Skin epidermis (tissue), 12 donors: Measurements from ENCODE around the gene LTF.
"Not testable (repeated sequence)": the region's sequence is repeated elsewhere in the genome, so short reads cannot be mapped to it uniquely, and the experiment has no call there.

Source experiments
- H3K27ac ChIP-seq, 21 experiments: fragments of 200-600 bp; sonication (generic) in 11 of 21; one replicate each; pipeline ENCODE4 v1.5.0; 2020; ENCODE audit warnings: mild to moderate bottlenecking in 3 of 21, inconsistent platforms in 2 of 21, moderate library complexity in 2 of 21
- H3K4me3 ChIP-seq, 7 experiments: fragments of 200-600 bp; sonication (generic) in 2 of 7; one replicate each; pipeline ENCODE4 v1.5.0; 2020; ENCODE audit warnings: inconsistent platforms in 2 of 7, mild to moderate bottlenecking in 2 of 7, moderate library complexity in 1 of 7

LTF gene

DNA sequence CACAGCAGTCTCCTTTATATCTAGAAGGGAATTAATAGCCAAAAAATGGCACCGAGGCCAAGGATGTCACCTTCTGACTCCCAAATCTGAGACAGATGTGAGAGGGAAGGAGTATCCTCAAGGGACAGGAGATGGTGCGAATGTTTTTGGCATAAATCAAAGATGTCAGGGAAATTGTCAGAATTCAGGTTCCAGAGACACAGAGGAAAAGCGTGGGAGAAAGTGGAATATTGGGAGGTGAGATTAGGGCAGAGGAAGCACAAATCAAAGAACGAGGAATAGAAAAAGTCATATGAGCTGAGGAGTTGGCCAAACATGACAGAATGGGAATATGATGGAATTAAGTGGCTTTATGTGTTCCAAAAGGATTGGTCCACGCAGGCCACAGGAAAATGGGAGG is 63.9 kb downstream of the LTF start:
- no peak overlapping the region for H3K4me3 ChIP-seq
- H3K27ac ChIP-seq = no peak overlapping the region

DNA sequence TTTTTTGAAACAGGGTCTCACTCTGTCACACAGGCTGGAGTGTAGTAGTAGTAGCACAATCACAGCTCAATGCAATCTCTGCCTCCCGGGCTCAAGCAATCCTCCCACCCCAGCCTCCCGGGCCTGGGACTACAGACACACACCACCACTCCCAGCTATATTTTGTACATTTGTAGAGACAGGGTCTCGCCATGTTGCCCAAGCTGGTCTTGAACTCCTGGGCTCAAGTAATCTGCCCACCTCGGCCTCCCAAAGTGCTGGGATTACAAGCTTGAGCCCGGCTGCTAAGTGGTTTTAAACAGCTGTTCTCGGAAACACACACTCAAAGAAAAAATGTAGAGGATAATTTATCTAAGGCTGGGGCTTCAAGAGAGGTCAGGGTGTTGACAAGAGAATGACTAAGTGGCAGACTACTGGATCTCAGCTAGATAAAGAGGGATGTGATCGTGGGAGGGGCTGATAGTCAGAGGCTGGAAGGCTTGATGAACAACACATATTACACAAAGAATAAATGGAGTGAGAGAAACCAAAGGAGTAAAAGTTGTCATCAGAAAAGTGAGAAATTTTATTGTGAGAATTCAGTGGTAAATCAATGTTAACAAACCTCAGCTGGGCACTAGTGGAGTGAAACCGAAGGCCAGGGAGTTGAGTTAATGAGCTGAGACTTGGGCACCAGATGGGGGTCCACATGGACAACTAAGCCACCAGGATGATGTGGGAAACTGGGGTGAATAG is 64.5 kb downstream of the LTF start:
- Histone ChIP-seq H3K4me3 (no peak overlapping the region), H3K27ac (no peak overlapping the region)

DNA sequence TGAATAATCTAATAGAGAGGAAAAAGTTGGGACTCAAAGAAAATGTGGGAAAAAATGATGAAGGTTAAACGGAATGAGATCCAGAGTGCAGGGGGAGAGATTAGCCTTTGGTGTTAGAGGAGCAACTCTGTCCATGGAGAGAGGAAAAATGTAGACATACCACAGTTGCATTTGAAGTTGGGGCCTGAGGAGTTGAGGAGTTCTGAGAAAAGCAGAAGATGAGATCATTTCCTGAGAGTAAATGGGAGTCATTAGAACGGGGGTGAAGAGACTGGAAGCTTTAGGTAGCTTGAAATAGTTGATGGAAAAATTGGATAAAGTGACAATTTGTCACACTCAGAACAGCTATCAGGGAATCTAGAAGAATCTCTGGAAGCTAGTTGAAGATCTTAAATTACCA is 65.1 kb downstream of the LTF start:
- no peak overlapping the region for H3K27ac ChIP-seq
- H3K4me3 ChIP-seq = no peak overlapping the region

DNA sequence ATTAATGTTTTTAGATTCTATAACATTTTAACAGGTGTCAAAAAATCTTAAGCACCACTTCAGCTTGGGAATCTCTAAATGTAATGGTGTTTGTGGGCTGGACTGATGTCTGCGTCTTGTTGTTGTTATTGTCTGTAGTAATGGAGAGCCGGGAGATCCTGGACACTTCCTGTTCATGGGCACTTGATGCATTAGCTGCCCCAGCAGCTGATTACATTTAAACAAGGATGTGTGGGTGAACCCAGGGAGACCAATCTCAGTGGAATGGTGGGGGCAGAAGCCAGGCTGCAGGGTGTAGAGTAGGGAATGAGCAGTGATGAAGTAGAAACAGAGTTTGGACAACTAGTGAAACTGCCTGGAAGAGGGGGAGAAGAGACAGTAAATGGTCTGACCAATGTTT is 65.6 kb downstream of the LTF start:
- H3K27ac ChIP-seq = no peak overlapping the region

DNA sequence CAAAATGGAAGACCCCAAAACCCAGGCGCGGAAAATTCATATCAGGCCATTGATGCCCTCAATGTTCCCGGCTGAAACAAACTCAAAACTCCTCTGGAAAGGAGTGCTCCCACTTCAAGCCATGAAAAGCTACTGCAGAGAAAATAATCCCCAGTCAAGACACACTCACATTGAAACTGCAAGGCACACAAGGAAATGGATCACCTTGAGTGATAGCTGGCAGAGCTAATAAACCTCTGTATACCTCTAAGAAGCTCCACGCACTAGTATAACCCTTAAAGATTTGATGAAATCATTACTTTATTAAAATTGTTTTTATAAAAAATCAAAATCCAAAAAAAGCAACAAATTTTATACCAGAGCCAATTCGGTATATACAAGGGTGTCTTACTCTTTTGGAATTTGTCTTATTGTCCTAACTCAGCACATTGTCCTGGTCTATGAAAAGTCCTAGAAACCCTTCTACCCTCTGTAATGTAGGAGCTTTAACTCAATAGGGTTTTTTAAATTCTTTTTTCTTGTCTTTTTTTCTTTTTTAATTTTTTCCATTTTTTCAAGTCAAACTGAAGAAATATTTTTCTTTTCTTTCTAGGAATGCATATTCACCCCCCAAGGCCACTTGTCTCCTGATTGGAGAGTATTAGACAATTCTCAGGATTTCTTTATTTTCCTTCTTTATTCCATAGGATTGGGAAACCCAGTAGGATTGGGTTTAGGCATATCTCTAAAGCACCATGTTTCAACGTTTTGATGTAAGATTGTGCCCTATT is 66.3 kb downstream of the LTF start:
- no peak overlapping the region for H3K4me3 ChIP-seq
- H3K27ac ChIP-seq = no peak overlapping the region

More for the DNA sequence above, 65.6 kb downstream of the LTF start:
- no peak overlapping the region for H3K4me3 ChIP-seq

DNA sequence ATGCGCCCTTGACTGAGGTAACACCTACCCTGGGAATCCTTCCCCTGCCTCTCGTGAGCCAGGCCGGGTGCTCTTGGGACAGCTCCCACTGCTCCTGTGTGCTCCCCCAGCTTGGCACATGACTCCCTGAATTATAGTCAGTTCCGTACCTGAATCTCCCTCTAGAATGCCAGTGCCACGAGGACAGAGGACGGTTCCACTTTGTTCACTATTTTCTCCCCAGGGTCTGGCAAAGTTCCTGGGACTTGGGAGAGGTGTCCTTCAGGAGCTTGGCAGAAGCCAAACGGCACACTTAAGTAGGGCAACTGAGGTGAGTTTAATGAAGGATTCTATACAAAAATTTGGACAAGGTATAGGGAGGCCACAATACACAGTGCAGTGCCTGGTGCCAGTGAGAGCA is 67.6 kb downstream of the LTF start:
- peak overlapping the region in 2 of 21 experiments; percentile 6 to 12 for H3K27ac ChIP-seq

DNA sequence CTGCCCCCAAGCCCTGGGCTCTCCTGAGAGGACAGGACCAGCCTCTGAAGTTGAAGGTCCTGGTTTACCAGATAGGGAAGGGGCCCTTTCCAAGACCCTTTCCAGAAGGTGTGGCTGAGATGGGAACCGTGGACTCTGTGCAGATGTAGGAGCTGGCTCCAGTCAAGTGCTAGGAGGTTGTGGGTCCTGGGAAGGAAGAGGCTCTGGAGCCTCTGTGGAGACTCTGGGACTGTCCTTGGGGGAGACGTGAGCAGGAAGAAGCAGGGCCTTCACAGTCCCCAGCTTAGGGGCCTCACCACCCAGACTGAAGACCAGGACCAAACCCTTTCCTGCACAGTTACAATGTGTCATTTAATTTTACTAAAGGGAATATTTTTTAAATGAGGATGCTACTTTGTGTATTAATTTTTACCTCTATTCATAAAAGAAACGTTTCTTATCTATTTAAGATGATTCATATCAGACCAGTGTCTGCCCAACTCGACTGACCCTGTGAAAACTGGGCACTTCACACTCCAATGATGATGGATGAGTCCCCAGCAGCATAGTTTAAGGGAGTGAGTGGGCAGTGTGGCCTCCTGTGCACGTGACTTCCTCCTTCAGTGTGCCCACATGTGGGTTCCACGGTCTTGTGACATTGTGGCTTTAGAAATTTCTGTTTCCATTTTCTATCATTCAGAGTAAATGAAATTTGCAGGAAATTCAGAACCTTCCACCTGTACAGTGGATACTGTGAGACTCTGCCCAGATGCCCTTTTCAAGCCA is 68.8 kb downstream of the LTF start:
- no peak overlapping the region for H3K4me3 ChIP-seq

More for the DNA sequence above, 67.6 kb downstream of the LTF start:
- no peak overlapping the region for H3K4me3 ChIP-seq

DNA sequence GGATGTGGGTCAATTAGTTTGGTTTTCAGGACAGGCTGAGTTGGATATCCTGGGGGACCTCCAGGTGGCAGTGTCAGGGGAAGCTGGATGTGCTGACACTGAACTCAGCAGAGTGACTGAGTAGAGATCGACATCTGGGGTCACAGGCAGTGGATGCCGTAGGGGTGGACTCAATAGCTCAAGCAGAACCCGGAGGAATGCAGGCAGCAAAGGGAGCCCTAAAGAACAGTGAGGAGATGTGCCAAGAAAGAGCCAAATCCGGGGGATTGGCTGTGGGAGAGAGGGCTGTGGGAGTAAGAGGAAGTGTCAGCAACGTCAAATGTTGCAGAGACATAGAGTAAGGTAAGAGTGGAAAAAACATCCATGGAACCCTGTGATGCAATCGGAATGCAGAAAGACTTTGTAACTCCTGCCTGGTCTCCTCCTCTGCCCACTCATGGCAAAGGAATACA is 69.5 kb downstream of the LTF start:
- H3K4me3 ChIP-seq = no peak overlapping the region
- H3K27ac ChIP-seq = no peak overlapping the region

More for the DNA sequence above, 68.8 kb downstream of the LTF start:
- H3K27ac ChIP-seq = peak overlapping the region in 7 of 21 experiments; percentile 6 to 42 (median 21)

DNA sequence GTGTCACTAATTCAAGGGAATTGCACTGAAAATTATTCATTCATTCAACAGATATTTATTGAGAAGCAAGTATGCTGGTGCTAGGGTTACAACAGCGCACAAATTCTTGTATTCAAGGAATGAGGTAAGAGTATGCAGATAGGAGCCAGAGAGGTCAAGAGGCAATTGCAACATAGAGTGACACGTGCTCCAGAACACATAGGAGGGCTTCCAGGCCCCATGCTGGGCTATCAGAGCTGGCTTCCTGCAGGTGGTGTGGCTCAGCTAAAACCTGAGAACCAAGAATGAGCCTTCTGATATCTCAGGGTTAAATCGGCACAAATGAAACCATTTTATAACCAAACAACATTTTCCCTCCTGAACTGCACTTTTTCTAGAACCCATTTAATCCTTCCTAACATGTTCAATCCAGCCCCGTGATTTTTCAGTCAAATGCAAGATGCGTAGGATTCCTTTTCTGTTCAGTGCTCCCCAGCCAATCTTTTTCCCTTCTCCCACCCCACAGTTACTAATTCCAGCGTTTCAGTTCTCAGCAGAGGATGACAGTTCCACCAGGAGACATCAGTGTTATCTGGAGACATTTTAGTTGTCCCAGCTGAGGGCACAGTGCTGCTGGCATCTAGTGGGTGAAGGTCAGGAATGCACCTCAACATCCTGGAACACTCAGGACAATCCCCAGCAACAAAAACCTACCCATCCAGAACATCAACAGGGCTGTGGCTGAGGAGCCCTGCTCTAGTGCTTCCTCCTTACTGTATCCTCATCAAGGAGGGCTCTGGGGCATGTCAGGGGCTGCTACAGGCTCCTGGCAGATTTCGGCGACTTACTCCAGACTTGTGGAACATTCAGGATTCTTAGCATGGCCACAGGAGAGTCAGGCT is 70.9 kb downstream of the LTF start:
- no peak overlapping the region for H3K4me3 ChIP-seq
- no peak overlapping the region for H3K27ac ChIP-seq

DNA sequence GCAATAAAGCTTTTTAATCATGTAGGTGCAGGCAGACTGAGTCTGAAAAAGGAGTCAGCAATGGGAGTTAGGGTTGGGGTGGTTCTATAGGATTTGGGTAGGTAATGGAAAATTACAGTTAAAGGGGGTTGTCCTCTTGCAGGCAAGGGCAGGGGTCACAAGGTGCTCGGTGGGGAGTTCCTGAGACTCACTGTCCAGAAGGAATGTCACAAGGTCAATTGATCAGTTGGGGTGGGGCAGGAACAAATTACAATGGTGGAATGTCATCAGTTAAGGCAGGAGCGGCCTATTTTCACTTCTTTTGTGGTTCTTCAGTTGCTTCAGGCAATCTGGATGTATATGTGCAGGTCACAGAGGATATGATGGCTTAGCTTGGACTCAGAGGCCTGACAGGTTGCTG is 71.7 kb downstream of the LTF start:
- no peak overlapping the region for H3K4me3 ChIP-seq
- H3K27ac ChIP-seq = no peak overlapping the region

DNA sequence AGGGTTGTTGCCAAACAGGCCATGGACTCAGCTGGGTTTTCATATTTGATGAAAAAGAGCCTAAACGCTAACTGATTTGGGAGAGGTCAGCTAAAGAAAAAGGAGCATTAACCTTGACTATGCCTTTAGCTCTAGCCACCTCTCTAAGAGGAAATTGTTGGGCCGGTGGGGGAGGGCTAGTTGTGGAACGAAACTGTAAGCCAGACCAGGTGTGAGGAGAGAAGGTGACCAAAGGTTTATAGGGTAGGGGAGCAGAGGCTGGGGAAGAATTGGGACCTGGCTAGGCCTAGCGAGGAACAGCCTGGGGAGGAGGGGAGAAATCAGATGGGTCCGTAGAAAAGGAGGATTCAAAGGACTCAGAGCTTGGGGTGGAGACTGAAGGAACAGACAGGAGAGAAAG is 73.2 kb downstream of the LTF start:
- H3K4me3 ChIP-seq, H3K27ac ChIP-seq: not testable (repeated sequence)

DNA sequence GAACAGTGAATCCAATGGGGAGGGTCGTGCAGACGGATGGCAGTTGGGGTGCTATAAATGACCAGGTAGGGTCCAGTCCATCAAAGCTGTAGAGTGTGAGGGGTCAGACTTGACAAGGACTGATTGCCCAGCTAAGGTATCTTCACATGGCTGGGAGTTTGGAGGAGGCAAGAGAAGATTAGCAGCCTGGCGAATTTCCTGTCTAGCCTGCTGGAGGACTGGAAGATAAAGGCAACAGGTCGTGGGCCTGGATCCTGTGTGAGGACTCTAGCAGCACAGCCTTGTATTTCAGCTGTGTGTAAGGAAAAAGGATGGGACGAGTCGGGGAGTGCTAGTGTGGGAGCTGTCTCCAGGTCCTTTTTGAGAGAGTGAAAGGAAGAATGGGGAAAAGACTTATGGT is 75.4 kb downstream of the LTF start:
- Histone ChIP-seq H3K4me3 (no peak overlapping the region), H3K27ac (no peak overlapping the region)

DNA sequence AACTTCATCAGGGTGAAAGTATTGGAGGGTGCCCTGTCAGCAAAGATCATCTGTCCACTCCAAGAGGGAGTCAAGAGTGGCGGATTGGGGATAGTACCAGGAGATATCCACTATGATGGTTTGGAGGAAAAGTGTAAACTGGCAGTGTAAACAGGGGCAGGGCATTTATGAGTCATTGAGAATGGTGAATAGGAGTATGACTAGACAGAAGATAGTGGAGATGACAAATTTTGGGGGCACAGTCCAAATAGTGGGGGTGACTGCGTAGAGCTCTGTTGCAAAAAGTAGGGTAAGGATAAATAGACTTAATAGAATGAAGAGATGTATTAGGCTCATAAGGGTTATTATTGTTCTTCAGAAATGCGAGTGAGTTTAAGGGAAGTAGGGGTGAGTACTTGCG is 75.9 kb downstream of the LTF start:
- H3K27ac ChIP-seq, H3K4me3 ChIP-seq: not testable (repeated sequence)

DNA sequence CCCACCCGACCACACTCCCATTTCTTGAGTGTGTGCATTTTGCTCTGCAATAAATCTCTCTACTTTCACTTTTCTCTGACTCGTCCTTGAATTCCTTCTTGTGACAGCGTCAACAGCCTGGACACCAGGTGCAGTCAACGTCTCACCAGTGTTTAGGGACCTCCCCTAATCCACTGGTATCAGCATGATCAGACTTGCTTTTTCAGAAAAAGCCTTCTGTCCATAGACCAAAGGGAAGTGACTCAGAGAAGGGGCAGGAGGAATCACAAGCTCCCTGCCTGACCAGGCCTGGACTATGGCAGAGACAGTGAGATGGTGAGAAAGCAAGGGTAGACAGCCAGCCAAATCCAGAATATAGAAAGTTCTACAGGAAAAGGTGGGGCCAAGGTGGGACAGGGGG is 78.5 kb downstream of the LTF start:
- peak overlapping the region in 2 of 21 experiments; percentile 19 to 28 for H3K27ac ChIP-seq

More for the DNA sequence above, 78.5 kb downstream of the LTF start:
- no peak overlapping the region for H3K4me3 ChIP-seq
